Retinal pigment epithelial cell (primary cell): ENCODE measurements around the gene NDE1.

Source experiments
- DNase-seq: peaks from one replicate; pipeline ENCODE4 v3.0.0-alpha.2; 2010; ENCODE audit warnings: low read depth
- H3K4me3 ChIP-seq: 2 replicates; pipeline ENCODE4 v1.5.1; 2011; ENCODE audit warnings: mild to moderate bottlenecking, low read length, control low read depth, moderate library complexity
- TF ChIP-seq, protein P1 (sequence below): conservative IDR thresholded peaks from 2 replicates; pipeline ENCODE4 v1.5.1; 2011; ENCODE audit warnings: low read depth, low read length, control low read depth, inconsistent platforms

NDE1 gene

DNA sequence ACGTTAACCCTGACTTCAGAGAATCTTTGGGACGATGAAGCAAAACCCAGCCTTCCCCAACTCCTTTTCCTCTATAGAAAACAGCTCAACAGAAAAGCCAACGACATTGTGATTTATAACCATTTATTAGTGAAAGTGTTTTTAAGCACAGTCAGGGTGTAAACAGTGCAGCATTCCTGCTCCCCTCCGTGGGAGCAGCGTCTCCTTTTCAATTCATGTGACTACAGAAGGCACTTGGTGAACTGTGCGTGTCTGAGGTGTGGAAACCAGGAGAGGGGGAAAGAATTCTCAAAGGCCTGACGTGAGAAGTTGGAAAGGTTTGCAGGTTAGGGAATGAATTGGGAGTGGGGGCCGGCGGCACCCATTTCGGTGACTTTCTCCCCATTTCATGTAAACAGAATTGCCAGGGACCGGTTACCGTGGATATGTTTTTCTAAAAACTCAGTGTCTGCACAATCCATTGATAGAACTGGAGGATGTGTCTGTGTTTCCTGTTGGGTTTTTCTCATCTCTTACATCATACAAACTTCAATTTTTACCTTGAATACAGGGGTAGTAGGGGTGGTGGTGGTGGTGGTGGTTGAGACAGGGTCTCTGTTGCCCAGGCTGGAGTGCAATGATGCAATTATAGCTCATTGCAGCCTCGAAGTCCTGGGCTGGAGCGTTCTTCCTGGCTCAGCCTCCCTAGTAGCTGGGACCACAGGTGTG lies 53.1 kb downstream of the NDE1 start:
- no peak for DNase-seq
- H3K4me3 ChIP-seq = no peak overlapping the region
- TF ChIP-seq, protein P1, sequence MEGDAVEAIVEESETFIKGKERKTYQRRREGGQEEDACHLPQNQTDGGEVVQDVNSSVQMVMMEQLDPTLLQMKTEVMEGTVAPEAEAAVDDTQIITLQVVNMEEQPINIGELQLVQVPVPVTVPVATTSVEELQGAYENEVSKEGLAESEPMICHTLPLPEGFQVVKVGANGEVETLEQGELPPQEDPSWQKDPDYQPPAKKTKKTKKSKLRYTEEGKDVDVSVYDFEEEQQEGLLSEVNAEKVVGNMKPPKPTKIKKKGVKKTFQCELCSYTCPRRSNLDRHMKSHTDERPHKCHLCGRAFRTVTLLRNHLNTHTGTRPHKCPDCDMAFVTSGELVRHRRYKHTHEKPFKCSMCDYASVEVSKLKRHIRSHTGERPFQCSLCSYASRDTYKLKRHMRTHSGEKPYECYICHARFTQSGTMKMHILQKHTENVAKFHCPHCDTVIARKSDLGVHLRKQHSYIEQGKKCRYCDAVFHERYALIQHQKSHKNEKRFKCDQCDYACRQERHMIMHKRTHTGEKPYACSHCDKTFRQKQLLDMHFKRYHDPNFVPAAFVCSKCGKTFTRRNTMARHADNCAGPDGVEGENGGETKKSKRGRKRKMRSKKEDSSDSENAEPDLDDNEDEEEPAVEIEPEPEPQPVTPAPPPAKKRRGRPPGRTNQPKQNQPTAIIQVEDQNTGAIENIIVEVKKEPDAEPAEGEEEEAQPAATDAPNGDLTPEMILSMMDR = no peak

DNA sequence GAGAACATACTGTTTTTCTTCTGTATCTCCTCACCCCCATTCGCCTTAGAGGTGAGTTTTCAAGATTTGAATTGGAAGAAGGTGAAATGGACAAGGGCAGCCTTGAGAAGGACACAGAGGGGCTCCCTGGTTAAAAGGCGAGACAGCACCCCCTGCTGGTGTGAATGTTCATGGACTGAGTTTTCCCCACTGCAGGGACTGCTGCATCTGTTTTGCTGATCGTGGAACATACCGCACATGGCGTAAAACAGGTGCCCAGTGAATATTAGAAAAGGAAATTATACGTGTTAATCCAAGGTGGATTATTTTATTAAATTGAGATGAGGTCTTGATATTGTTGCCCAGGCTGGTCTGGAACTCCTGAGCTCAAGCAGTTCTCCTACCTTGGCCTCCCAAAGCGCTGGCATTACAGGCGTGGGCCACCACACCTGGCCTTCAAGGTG lies 54.5 kb downstream of the NDE1 start:
- TF ChIP-seq, protein P1 = peak; percentile 88
- DNase-seq = peak; percentile 7
- H3K4me3 ChIP-seq = no peak overlapping the region

DNA sequence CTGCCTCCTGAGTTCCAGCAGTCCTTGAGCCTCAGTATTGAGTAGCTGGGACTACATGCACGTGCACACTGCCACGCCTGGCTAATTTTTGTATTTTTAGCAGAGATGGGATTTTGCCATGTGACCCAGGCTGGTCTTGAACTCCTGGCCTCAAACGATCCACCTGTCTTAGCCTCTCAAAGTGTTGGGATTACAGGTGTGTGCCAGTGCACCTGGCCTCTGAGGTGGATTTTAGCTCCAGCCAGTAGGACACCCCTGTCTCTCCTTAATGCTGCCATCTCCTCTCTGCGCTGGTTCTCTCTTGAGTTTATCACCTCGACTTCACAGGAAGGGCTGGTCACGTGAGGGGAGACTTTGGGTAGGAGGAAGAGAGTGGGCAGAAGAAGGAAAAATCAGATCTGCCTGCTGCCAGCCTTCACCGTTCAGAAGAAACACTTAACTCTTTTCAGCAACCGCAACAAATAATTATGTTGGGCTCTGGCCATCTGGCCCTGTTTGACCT lies 55.1 kb downstream of the NDE1 start:
- TF ChIP-seq, protein P1 = no peak

DNA sequence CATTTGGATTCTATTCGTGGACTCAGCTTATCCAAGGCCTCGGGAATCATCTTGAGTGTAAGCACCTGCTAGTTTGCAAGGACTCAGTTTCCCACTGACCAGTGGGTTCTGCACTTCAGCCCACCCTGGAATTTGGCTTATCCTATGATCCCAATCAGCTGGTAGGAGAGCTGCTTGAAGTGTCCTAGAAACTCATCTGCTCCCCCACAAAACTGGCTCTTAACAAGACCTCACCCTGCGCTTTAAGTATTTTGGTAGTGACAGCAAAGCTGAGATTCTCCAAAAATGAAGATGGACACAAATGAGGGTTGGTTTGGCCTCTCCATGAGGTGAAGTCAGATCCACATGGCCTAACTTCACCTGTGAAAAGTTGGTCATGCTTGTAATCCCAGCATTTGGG lies 57.3 kb downstream of the NDE1 start:
- TF ChIP-seq, protein P1 = no peak
- no peak for DNase-seq
- no peak overlapping the region for H3K4me3 ChIP-seq

More for the DNA sequence above, 55.1 kb downstream of the NDE1 start:
- H3K4me3 ChIP-seq = no peak overlapping the region
- no peak for DNase-seq

DNA sequence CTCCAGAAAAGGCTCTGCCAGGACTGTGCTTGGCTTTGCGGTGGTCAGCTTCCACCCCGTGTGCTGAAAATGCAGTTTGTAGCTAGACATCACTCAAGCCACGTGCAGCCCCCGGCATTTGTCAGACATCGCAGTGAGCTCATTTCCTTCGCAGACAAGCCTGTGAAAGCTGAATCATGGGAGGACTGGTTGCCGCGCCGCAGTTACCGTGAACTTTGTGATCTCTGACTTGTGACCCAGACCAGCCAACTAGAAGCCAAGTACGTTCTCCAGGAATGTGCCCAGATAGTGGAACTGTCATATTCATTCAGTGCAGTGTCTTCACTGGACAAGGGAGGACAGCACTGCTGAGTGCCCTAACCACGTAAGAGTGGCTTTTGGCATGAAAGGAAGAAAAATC lies 58.1 kb downstream of the NDE1 start:
- no peak overlapping the region for H3K4me3 ChIP-seq
- DNase-seq = peak; percentile 27
- TF ChIP-seq, protein P1 = no peak

DNA sequence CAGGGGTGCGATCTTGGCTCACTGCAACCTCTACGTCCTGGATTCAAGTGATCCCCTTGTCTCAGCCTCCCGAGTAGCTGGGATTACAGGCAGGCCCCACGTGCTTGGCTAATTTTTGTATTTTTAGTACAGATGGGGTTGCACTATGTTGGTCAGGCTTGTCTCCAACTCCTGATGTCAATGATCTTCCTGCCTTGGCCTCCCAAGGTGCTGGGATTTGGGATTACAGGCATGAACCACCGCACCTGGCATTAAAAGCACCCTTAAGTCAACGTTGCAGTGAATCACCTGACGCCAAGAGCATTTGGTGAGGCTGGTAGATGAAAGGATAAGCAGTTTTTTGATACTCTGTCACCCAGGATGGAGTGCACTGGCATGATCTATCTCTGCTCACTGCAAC lies 59.0 kb downstream of the NDE1 start:
- no peak overlapping the region for H3K4me3 ChIP-seq
- DNase-seq = no peak
- TF ChIP-seq, protein P1 = no peak
